ENCODE data around the gene PEAK3.

PEAK3 gene, protein sequence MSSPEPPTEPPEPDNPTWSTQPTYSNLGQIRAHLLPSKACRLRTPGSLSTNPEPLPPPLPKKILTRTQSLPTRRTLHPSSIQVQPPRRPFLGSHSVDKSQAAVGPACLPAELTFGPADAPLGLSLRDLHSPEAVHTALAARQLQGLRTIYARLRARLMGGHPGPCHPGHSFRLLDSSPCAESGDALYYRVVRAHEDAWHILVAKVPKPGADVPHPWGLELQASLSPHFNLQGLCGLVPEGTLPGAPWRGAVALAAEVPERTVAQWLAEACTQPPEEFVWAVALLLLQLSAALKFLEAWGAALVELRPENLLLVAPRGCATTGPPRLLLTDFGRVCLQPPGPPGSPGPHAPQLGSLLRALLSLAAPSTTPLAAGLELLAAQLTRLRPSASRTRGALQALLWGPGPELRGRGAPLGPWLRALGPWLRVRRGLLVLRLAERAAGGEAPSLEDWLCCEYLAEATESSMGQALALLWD

GRCh38 chr19:2282062-2282861 lies at the start of gene PEAK3:
Gene PEAK3, minus strand, starts transcription at chr19:2282175. Its CDS starts 1,244 bp downstream, at chr19:2280931.
- no peak for DNase-seq

- DNase-seq, result peak; percentile 75
These were observed 48.8 kb upstream of the PEAK3 start for GRCh38 chr19:2330632-2331284.

- DNase-seq, result no peak
These were observed 48.3 kb upstream of the PEAK3 start for GRCh38 chr19:2330255-2330631.

DNA sequence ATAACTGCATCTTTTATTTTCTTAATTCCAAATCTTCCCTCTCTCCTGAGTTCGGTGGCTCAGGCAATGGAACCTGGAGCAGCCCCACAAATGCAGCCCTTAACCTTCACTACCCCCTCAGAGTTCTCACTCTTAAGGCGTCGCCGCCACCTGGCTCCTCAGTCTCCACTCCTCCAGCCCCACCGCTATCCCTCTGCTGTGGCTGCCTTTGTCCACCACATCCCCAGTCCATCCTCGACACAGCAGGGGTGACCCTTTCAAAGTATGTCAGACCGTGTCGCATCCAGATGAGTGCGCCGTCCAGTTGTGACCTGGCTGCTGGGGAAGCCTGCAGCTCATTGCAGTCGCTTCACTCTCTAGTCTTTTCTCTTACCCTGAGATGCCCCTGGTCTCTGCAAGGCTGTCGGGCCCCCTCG lies 47.5 kb upstream of the PEAK3 start:
- no peak for DNase-seq

GRCh38 chr19:2329149-2329478 lies 47.1 kb upstream of the PEAK3 start:
- no peak for DNase-seq

DNA sequence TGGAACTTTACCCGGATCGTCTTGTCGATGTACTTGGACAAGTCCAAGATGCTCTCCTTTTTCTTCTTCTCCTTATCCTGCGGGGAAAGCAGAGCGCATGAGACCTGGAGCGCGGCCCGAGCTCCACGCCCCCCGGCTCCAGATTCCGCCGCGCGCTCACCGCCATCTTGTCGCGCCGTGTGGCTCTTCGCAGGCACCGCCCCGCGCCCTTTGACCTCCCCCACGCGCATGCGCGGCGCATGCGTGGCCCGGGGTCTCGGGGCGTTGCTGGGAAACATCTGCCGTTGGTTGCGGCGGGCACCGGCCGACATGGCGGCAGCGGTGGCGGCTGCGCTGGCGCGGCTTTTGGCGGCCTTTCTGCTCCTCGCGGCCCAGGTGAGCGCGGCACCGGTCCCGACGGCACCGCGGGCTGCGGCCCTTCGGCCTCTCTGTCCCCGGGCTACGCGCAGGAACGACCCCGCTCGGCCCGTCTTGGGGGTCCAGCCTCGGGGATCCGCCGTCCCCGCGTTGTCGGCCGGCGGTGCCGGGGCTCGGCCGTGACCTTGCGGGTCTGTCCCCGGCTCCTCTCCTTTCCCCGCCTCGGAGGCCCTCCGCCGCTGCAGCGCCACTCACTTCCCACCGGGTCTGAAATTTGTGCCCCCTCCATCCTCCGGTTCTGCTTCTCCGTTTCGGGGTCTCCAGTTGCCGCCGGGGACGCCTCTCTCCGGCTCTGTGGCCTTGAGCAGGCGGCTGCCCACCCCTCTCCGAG lies 46.6 kb upstream of the PEAK3 start, which contains the start of the genes LSM7 and SPPL2B:
TSS of gene LSM7 (minus strand) at position 186 of the 748 bp plus-strand sequence. CDS start at position 166, 20 bp downstream.
TSS of gene SPPL2B (plus strand) at position 284 of the 748 bp plus-strand sequence. CDS start at position 310, 26 bp downstream.
- peak; percentile 71 for DNase-seq

DNA sequence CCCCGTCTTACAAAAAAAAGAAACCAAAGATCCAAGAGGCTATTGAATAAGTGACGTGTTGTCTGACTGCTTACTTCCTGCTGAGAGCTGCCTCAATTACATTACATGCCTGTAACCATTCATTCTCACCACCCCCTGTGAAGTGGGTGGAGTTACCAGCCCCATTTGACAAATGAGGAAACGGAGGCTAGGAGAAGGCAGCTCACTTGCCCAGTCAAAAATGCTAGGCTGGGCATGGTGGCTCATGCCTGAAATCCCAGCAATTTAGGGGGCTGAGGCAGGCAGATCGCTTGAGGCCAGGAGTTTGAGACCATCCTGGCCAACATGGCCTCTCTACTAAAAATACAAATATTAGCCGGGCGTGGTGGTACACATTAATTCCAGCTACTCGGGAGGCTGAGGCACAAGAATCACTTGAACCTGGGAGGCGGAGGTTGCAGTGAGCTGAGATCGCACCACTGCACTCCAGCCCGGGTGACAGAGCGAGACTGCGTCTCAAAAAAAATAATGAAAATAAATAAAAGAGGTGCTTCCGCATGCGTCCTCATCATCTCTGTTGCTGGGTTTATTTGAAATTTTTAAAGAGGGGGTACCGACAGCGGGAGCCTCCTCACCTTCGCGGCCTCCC lies 45.9 kb upstream of the PEAK3 start:
- DNase-seq, result no peak

GRCh38 chr19:2326699-2327360 lies 44.9 kb upstream of the PEAK3 start:
- no peak for DNase-seq

GRCh38 chr19:2325281-2326046 lies 43.5 kb upstream of the PEAK3 start:
- no peak for DNase-seq

- no peak for DNase-seq
These were observed 42.4 kb upstream of the PEAK3 start for GRCh38 chr19:2324220-2324948.

DNA sequence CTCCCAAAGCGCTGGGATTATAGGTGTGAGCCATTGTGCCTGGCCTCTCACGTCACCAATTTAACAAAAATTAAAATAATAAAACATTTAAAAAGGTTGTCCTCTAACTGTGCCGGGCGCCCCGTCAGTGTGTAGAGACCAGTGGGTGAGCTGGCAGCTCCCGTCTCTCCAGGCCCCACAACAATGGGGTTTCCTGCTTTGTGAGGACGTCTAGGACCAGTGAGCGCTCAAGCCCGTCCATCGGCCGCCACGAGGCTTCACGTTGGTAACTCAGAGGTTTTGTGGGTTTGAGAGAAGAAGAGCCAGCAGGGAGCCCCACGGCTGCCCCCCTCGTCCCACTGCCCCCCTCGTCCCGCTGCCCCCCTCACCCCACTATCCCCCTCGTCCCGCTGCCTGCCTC lies 41.7 kb upstream of the PEAK3 start:
- DNase-seq, result no peak

DNA sequence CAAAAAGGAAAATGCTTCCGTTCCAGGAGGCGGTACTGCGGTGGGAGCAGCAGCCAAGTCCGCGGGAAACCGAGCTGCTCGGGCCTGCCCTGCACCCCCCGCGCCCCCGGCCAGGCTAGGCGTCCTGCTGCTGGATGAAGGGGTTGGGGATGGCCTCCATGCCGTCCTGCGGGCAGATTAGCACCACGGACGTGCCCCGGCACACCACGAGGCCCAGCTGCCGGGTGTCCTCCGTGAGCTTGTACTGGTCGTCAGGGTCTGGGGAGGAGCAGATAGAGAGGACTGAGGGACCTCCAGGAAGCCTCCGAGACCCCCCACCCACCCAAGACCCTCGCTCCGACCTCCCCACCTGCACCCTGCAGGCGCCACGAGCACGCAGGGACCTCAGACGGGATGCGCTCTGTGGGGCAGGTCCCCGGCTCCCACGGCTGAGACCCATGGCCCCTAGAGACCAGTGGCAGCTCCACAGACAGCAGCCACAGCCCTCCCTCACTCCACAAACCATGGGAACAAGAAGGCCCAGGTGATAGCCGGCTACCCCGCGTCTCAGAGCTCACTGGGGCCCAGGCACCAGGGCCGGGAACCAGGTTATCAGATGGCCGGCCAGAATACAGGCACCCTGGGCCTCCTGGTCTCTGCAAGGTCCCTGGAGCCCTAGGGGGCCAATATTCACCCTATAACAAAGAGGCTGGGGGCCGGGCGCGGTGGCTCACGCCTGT lies 39.7 kb upstream of the PEAK3 start:
- no peak for DNase-seq

DNA sequence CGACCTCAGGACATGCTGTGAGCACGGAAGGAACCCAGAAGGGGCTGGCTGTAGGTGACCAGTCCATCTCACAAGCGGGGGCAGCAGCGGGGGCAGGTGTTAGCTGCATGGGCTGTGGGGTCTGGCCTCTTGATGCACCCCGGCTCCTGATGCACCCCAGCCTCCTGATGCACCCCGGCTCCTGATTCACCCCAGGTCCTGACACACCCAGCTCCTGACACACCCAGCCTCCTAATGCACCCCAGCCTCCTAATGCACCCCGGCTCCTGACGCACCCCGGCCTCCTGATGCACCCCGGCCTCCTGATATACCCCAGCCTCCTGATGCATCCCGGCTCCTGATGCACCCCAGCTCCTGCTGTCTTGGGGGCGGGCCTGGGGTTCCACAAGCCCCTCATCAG lies 39.0 kb upstream of the PEAK3 start:
- DNase-seq, result no peak

GRCh38 chr19:2320049-2320448 lies 38.1 kb upstream of the PEAK3 start:
- no peak for DNase-seq

GRCh38 chr19:2319551-2319950 lies 37.6 kb upstream of the PEAK3 start:
- no peak for DNase-seq

- no peak for DNase-seq
These were observed 36.9 kb upstream of the PEAK3 start for GRCh38 chr19:2318923-2319322.

- DNase-seq, result no peak
These were observed 35.8 kb upstream of the PEAK3 start for GRCh38 chr19:2317756-2318155.

- DNase-seq, result no peak
These were observed 35.3 kb upstream of the PEAK3 start for GRCh38 chr19:2317300-2317699.

GRCh38 chr19:2315818-2316353 lies 33.9 kb upstream of the PEAK3 start:
- no peak for DNase-seq
